Fibroblast of skin of left biceps (primary cell): ENCODE results near the gene KLHL29.
A peak's percentile ranks its signal among the peaks of the same experiment; 100 is the strongest.
"Not testable (repeated sequence)": the region's sequence is repeated elsewhere in the genome, so short reads cannot be mapped to it uniquely, and the experiment has no call there.

Experiments
- DNase-seq, 2 experiments: peaks; one replicate each; pipeline ENCODE4 v3.0.0-alpha.2; 2013; ENCODE audit warnings: low read depth in 2 of 2

The KLHL29 gene

GRCh38 chr2:23719716-23720115 lies 334.7 kb downstream of the KLHL29 start:
- DNase-seq: no peak

GRCh38 chr2:23720705-23721453 lies 335.9 kb downstream of the KLHL29 start:
- no peak for DNase-seq

- DNase-seq: no peak
Measured at GRCh38 chr2:23721454-23721826, 336.5 kb downstream of the KLHL29 start.

GRCh38 chr2:23722255-23722654 lies 337.3 kb downstream of the KLHL29 start:
- DNase-seq: no peak

- DNase-seq: not testable (repeated sequence)
Measured at GRCh38 chr2:23723029-23723428, 338.1 kb downstream of the KLHL29 start.

GRCh38 chr2:23734416-23734815 lies 349.4 kb downstream of the KLHL29 start:
- DNase-seq: no peak

GRCh38 chr2:23736783-23737182 lies 351.8 kb downstream of the KLHL29 start:
- not testable (repeated sequence) for DNase-seq

GRCh38 chr2:23745068-23745725 lies 360.2 kb downstream of the KLHL29 start:
- no peak for DNase-seq

- no peak for DNase-seq
Measured at GRCh38 chr2:23745726-23746105, 360.7 kb downstream of the KLHL29 start.

GRCh38 chr2:23746141-23746863 lies 361.3 kb downstream of the KLHL29 start:
- no peak for DNase-seq

GRCh38 chr2:23751747-23752265 lies 366.8 kb downstream of the KLHL29 start:
- no peak for DNase-seq

- DNase-seq: no peak
Measured at GRCh38 chr2:23753291-23754010, 368.5 kb downstream of the KLHL29 start.

GRCh38 chr2:23754970-23755369 lies 370.0 kb downstream of the KLHL29 start:
- DNase-seq: no peak

- no peak for DNase-seq
Measured at GRCh38 chr2:23756593-23757292, 371.8 kb downstream of the KLHL29 start.

GRCh38 chr2:23757686-23758433 lies 372.9 kb downstream of the KLHL29 start:
- DNase-seq: peak in 1 of 2 experiments; percentile 47
